HEK293T (cell line): Measurements from ENCODE around the gene WDR93.

Experiments used
- CTCF ChIA-PET: fragments of 350-600 bp; formaldehyde crosslinking; extraction: SDS; loops from one replicate; lab custom pipeline; 2021; ENCODE audit warnings: antibody characterized with exemption, inconsistent platforms; lab: Yijun Ruan, JAX
- POLR2A ChIA-PET: fragments of 350-600 bp; formaldehyde crosslinking; extraction: SDS; loops from one replicate; lab custom pipeline; 2020; ENCODE audit warnings: antibody characterized with exemption, inconsistent platforms; lab: Yijun Ruan, JAX
- DNase-seq: peaks from one replicate; pipeline ENCODE4 v3.0.0; 2012; ENCODE audit warnings: mixed read lengths; ENCODE audit errors: extremely low spot score
- ARNT ChIP-seq: fragments of 450-650 bp; IDR thresholded peaks from 2 replicates; pipeline ENCODE4 v1.6.1; 2017; ENCODE audit warnings: mild to moderate bottlenecking
- BHLHE40 ChIP-seq: fragments of 450-650 bp; IDR thresholded peaks from 2 replicates; pipeline ENCODE4 v1.6.1; 2016; ENCODE audit warnings: mild to moderate bottlenecking, moderate library complexity, borderline replicate concordance
- CTBP1 ChIP-seq: fragments of 450-650 bp; IDR thresholded peaks from 2 replicates; pipeline ENCODE4 v1.6.1; 2016; ENCODE audit warnings: borderline replicate concordance
- ELF4 ChIP-seq: fragments of 450-650 bp; IDR thresholded peaks from 2 replicates; pipeline ENCODE4 v1.6.1; 2017; ENCODE audit warnings: antibody characterized with exemption
- FOXA1 ChIP-seq: fragments of 450-650 bp; IDR thresholded peaks from 2 replicates; pipeline ENCODE4 v1.6.1; 2016; ENCODE audit warnings: mild to moderate bottlenecking
- FOXK2 ChIP-seq: fragments of 450-650 bp; IDR thresholded peaks from 2 replicates; pipeline ENCODE4 v1.6.1; 2016; ENCODE audit warnings: mild to moderate bottlenecking
- FOXM1 ChIP-seq: fragments of 450-650 bp; IDR thresholded peaks from 2 replicates; pipeline ENCODE4 v1.6.1; 2017; ENCODE audit warnings: mild to moderate bottlenecking, borderline replicate concordance
- HDGF ChIP-seq: fragments of 450-650 bp; IDR thresholded peaks from 2 replicates; pipeline ENCODE4 v1.6.1; 2017; ENCODE audit warnings: antibody characterized with exemption, borderline replicate concordance
- L3MBTL2 ChIP-seq: fragments of 450-650 bp; conservative IDR thresholded peaks from 2 replicates; pipeline ENCODE4 v1.6.1; 2016; ENCODE audit warnings: mild to moderate bottlenecking
- LEF1 ChIP-seq: fragments of 450-650 bp; IDR thresholded peaks from 2 replicates; pipeline ENCODE4 v1.6.1; 2017; ENCODE audit warnings: mild to moderate bottlenecking, borderline replicate concordance
- NFRKB ChIP-seq: fragments of 450-650 bp; IDR thresholded peaks from 2 replicates; pipeline ENCODE4 v1.6.1; 2016; ENCODE audit warnings: mild to moderate bottlenecking, moderate library complexity
- SP1 ChIP-seq: fragments of 450-650 bp; IDR thresholded peaks from 2 replicates; pipeline ENCODE4 v1.6.1; 2017
- SUZ12 ChIP-seq: fragments of 450-650 bp; IDR thresholded peaks from 2 replicates; pipeline ENCODE4 v1.6.1; 2016; ENCODE audit warnings: mild to moderate bottlenecking
- TARDBP ChIP-seq: fragments of 450-650 bp; IDR thresholded peaks from 2 replicates; pipeline ENCODE4 v1.6.1; 2016
- ZNF384 ChIP-seq: fragments of 450-650 bp; IDR thresholded peaks from 2 replicates; pipeline ENCODE4 v1.6.1; 2016
- TF ChIP-seq, protein P1 (sequence below): fragments of 450-650 bp; IDR thresholded peaks from 2 replicates; pipeline ENCODE4 v1.6.1; 2016

WDR93 gene

GRCh38 chr15:89756897-89757296, 66.3 kb downstream of the WDR93 start:
- DNase-seq = no peak
- ChIA-PET CTCF (no interaction called here), POLR2A (no interaction called here)
- TF ChIP-seq TARDBP = no peak
- TF ChIP-seq LEF1 = no peak
- TF ChIP-seq SUZ12 = no peak
- TF ChIP-seq ARNT = no peak
- no peak for TF ChIP-seq FOXK2
- TF ChIP-seq NFRKB = no peak
- TF ChIP-seq BHLHE40 = no peak
- no peak for TF ChIP-seq HDGF
- TF ChIP-seq, protein P1, sequence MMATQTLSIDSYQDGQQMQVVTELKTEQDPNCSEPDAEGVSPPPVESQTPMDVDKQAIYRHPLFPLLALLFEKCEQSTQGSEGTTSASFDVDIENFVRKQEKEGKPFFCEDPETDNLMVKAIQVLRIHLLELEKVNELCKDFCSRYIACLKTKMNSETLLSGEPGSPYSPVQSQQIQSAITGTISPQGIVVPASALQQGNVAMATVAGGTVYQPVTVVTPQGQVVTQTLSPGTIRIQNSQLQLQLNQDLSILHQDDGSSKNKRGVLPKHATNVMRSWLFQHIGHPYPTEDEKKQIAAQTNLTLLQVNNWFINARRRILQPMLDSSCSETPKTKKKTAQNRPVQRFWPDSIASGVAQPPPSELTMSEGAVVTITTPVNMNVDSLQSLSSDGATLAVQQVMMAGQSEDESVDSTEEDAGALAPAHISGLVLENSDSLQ = no peak
- no peak for TF ChIP-seq L3MBTL2
- no peak for TF ChIP-seq SP1
- TF ChIP-seq FOXA1 = no peak
- TF ChIP-seq ZNF384 = no peak
- no peak for TF ChIP-seq ELF4
- no peak for TF ChIP-seq CTBP1
- no peak for TF ChIP-seq FOXM1

DNA sequence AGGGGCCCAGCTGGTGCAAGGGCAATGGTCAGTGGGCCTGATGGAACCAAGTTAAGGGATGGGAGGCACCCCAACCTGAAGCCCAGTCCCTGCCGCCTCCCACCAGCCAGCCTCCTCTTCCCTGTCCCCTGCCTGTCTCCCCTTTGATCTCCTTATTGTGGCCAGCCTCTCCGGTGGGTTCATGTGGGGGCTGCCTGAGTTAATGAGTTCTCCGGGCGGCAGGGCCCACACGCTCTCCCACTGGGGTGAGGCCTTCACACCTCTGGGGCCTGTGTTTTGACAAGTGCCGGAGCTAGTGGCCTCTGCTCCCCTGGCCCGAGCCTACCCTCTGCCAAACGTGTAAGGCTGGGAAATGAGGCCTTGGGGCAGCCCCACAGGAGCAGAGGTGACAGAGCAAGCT, 67.7 kb downstream of the WDR93 start:
- ChIA-PET POLR2A (interaction anchor here (1.2 kb wide), 1 partner anchor 44 kb away, joined by 3 read pairs; no protein-coding TSS in a partner anchor), CTCF (interaction anchor here (1.1 kb wide), 1 partner anchor 18 kb away, joined by 4 read pairs; no protein-coding TSS in a partner anchor)
- no peak for DNase-seq
- TF ChIP-seq LEF1 (no peak), SP1 (no peak)

- TF ChIP-seq ELF4 = no peak
- TF ChIP-seq FOXM1 = no peak
- TF ChIP-seq FOXK2 = no peak
- TF ChIP-seq, protein P1 = no peak
- no peak for TF ChIP-seq NFRKB
- TF ChIP-seq SP1 = no peak
- DNase-seq = no peak
- ChIA-PET CTCF (interaction anchor here (3.4 to 3.6 kb wide), 2 partner anchors 14 to 116 kb away, joined by 38 to 66 read pairs; partner anchors contain the start of gene MESP2), POLR2A (interaction anchor here (1.2 kb wide), 1 partner anchor 44 kb away, joined by 3 read pairs; no protein-coding TSS in a partner anchor)
Observed at GRCh38 chr15:89758981-89759380, 68.4 kb downstream of the WDR93 start.

GRCh38 chr15:89759835-89760234, 69.2 kb downstream of the WDR93 start:
- TF ChIP-seq SP1 = no peak
- TF ChIP-seq TARDBP = no peak
- no peak for TF ChIP-seq LEF1
- TF ChIP-seq FOXA1 = no peak
- no peak for TF ChIP-seq FOXK2
- no peak for DNase-seq
- ChIA-PET POLR2A (interaction anchor here (1.1 to 2.0 kb wide), 4 partner anchors 8 to 134 kb away, joined by 3 to 5 read pairs (median 4); partner anchors contain the start of genes AP3S2 and MESP2), CTCF (interaction anchor here (0.7 to 3.6 kb wide), 7 partner anchors 10 to 212 kb away, joined by 3 to 66 read pairs (median 7); partner anchors contain the start of gene MESP2)

GRCh38 chr15:89760303-89761008, 69.8 kb downstream of the WDR93 start:
- CTCF ChIA-PET = interaction anchor here (0.7 to 3.6 kb wide), 23 partner anchors 8 to 311 kb away, joined by 3 to 66 read pairs (median 3); partner anchors contain the start of genes MESP1 and MESP2
- DNase-seq = peak; percentile 93
- no peak for TF ChIP-seq LEF1
- no peak for TF ChIP-seq CTBP1
- TF ChIP-seq L3MBTL2 = no peak
- no peak for TF ChIP-seq NFRKB
- no peak for TF ChIP-seq SUZ12
- no peak for TF ChIP-seq ARNT
- TF ChIP-seq FOXA1 = no peak
- POLR2A ChIA-PET = interaction anchor here (0.7 to 2.0 kb wide), 10 partner anchors 9 to 342 kb away, joined by 3 to 14 read pairs (median 4); partner anchors contain the start of genes AP3S2, IDH2, MESP1 and MESP2

GRCh38 chr15:89761009-89761831, 70.6 kb downstream of the WDR93 start:
- CTCF ChIA-PET = interaction anchor here (0.7 to 3.6 kb wide), 24 partner anchors 9 to 310 kb away, joined by 3 to 66 read pairs (median 3); partner anchors contain the start of genes MESP1 and MESP2
- DNase-seq = no peak
- POLR2A ChIA-PET = interaction anchor here (0.7 to 2.0 kb wide), 10 partner anchors 9 to 341 kb away, joined by 3 to 14 read pairs (median 4); partner anchors contain the start of genes AP3S2, IDH2, MESP1 and MESP2
- TF ChIP-seq SUZ12 = no peak
- TF ChIP-seq CTBP1 = no peak

DNA sequence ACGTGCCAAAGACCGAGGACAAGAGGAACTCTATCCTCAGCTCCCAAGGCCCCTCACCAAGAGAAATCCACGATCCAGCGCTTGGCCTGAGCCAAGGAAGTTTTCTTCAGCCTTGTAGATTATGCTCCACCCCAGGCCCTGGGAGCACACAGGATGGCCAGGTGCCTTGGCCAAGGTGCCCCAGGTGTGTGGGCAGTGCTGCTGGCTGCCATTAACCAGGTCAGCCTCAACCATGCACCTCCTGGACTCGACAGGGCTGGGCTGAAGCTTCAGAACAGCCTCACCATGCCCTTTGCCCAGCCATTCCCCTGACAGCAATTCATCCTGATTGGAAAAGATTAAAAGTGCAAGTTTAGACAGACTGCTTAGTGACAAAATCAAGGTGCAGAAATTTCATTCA, 71.3 kb downstream of the WDR93 start:
- ChIA-PET CTCF (interaction anchor here (0.8 to 3.6 kb wide), 6 partner anchors 10 to 310 kb away, joined by 3 to 66 read pairs (median 19); partner anchors contain the start of genes MESP1 and MESP2), POLR2A (interaction anchor here (1.2 to 1.7 kb wide), 2 partner anchors 114 to 126 kb away, joined by 3 to 14 read pairs; no protein-coding TSS in a partner anchor)
- no peak for TF ChIP-seq FOXK2
- TF ChIP-seq, protein P1 = no peak
- no peak for TF ChIP-seq FOXA1
- TF ChIP-seq SUZ12 = no peak
- no peak for TF ChIP-seq ARNT
- TF ChIP-seq ZNF384 = no peak
- TF ChIP-seq HDGF = no peak
- TF ChIP-seq ELF4 = no peak
- no peak for TF ChIP-seq FOXM1
- no peak for DNase-seq
